ENCODE data around the gene DTWD2. TPM values are rescaled to one million over a fixed set of nuclear protein-coding genes. Genes with fewer than 3 reads are reported as not detected.
"Not testable (repeated sequence)": the region's sequence is repeated elsewhere in the genome, so short reads cannot be mapped to it uniquely, and the experiment has no call there.

The DTWD2 gene
- polyA plus RNA-seq, 1 donor from 2014 or later, result 3.3 TPM

GRCh38 chr5:118964970-118965369 is 23.4 kb downstream of the DTWD2 start:
- not testable (repeated sequence) for H3K27ac ChIP-seq (ENCODE audit: low read length); H3K79me2 ChIP-seq (replicated peaks; ENCODE audit: insufficient read depth, low read length); H2AFZ ChIP-seq (ENCODE audit: low read depth, low read length); H3K9ac ChIP-seq (ENCODE audit: low read length); H3K4me2 ChIP-seq (ENCODE audit: low read length); H3K4me3 ChIP-seq (ENCODE audit: low read length); H3K27me3 ChIP-seq (ENCODE audit: insufficient read depth, low read depth, low read length); H3K9me3 ChIP-seq (ENCODE audit: low read length); H3F3A ChIP-seq (ENCODE audit: insufficient read depth, low read length, poor library complexity, severe bottlenecking); H4K20me1 ChIP-seq (ENCODE audit: insufficient read depth); H3K36me3 ChIP-seq (ENCODE audit: insufficient read depth, low read length); H3K9me2 ChIP-seq (ENCODE audit: insufficient read depth, low read length)

- not testable (repeated sequence) for H2AFZ ChIP-seq (ENCODE audit: low read depth, low read length); H3K9me3 ChIP-seq (ENCODE audit: low read length); H3K9ac ChIP-seq (ENCODE audit: low read length); H3K9me2 ChIP-seq (ENCODE audit: insufficient read depth, low read length); H3K79me2 ChIP-seq (replicated peaks; ENCODE audit: insufficient read depth, low read length); H3K27me3 ChIP-seq (ENCODE audit: insufficient read depth, low read depth, low read length); H3F3A ChIP-seq (ENCODE audit: insufficient read depth, low read length, poor library complexity, severe bottlenecking); H3K4me3 ChIP-seq (ENCODE audit: low read length); H3K4me2 ChIP-seq (ENCODE audit: low read length); H3K36me3 ChIP-seq (ENCODE audit: insufficient read depth, low read length); H3K27ac ChIP-seq (ENCODE audit: low read length); H4K20me1 ChIP-seq (ENCODE audit: insufficient read depth)
Observed at GRCh38 chr5:118964388-118964787, 24.0 kb downstream of the DTWD2 start.

GRCh38 chr5:118963169-118963568 is 25.2 kb downstream of the DTWD2 start:
- no peak overlapping the region for H3K27ac ChIP-seq (ENCODE audit: low read length)
- no peaks in the 10 kb centered on the region for H3K27me3 ChIP-seq (ENCODE audit: insufficient read depth, low read depth, low read length)
- no peak overlapping the region for H2AFZ ChIP-seq (ENCODE audit: low read depth, low read length)
- no peaks in the 10 kb centered on the region for H3K9me3 ChIP-seq (ENCODE audit: low read length)
- no peaks in the 10 kb centered on the region for H3F3A ChIP-seq (ENCODE audit: insufficient read depth, low read length, poor library complexity, severe bottlenecking)
- H3K36me3 ChIP-seq (ENCODE audit: insufficient read depth, low read length), result no peaks in the 10 kb centered on the region
- H3K79me2 ChIP-seq (replicated peaks; ENCODE audit: insufficient read depth, low read length), result no peaks in the 10 kb centered on the region
- H3K9ac ChIP-seq (ENCODE audit: low read length), result no peak overlapping the region
- no peak for TF ChIP-seq MXI1 (conservative IDR thresholded peaks at IDR 0.05; ENCODE audit: poor library complexity, severe bottlenecking)
- TF ChIP-seq REST (IDR thresholded peaks at IDR 0.05; ENCODE audit: borderline replicate concordance), result no peak
- TF ChIP-seq RAD21 (conservative IDR thresholded peaks at IDR 0.05), result no peak
- no peaks in the 10 kb centered on the region for H3K9me2 ChIP-seq (ENCODE audit: insufficient read depth, low read length)
- no peak overlapping the region for H3K4me3 ChIP-seq (ENCODE audit: low read length)
- H4K20me1 ChIP-seq (ENCODE audit: insufficient read depth), result no peaks in the 10 kb centered on the region
- no peak overlapping the region for H3K4me2 ChIP-seq (ENCODE audit: low read length)

- Histone ChIP-seq H3K9me2 (ENCODE audit: insufficient read depth, low read length) (no peaks in the 10 kb centered on the region), H3K4me2 (ENCODE audit: low read length) (no peak overlapping the region), H3K9me3 (ENCODE audit: low read length) (no peaks in the 10 kb centered on the region), H3K79me2 (replicated peaks; ENCODE audit: insufficient read depth, low read length) (no peaks in the 10 kb centered on the region), H2AFZ (ENCODE audit: low read depth, low read length) (no peak overlapping the region), H3K27me3 (ENCODE audit: insufficient read depth, low read depth, low read length) (no peaks in the 10 kb centered on the region), H4K20me1 (ENCODE audit: insufficient read depth) (no peaks in the 10 kb centered on the region), H3K27ac (ENCODE audit: low read length) (no peak overlapping the region), H3K4me3 (ENCODE audit: low read length) (no peak overlapping the region), H3K9ac (ENCODE audit: low read length) (no peak overlapping the region), H3F3A (ENCODE audit: insufficient read depth, low read length, poor library complexity, severe bottlenecking) (no peaks in the 10 kb centered on the region), H3K36me3 (ENCODE audit: insufficient read depth, low read length) (no peaks in the 10 kb centered on the region)
- no peak for TF ChIP-seq TAF1 (IDR thresholded peaks at IDR 0.05; ENCODE audit: low read depth)
- no peak for TF ChIP-seq REST (IDR thresholded peaks at IDR 0.05; ENCODE audit: borderline replicate concordance)
- TF ChIP-seq EP300 (conservative IDR thresholded peaks at IDR 0.05; ENCODE audit: poor library complexity, severe bottlenecking), result no peak
- TF ChIP-seq CTCF (IDR thresholded peaks at IDR 0.05; ENCODE audit: poor library complexity, severe bottlenecking), result no peak
- no peak for TF ChIP-seq EZH2 (IDR thresholded peaks at IDR 0.05; ENCODE audit: borderline replicate concordance, insufficient read depth, low read length, poor library complexity, severe bottlenecking)
Observed at GRCh38 chr5:118960557-118960956, 27.8 kb downstream of the DTWD2 start.

All from neural cell (in vitro differentiated cells).